Astrocyte (in vitro differentiated cells and primary cell): Measurements from ENCODE around the gene NRN1L.

Experiments
- EZH2 ChIP-seq: IDR thresholded peaks from 2 replicates; pipeline ENCODE4 v1.6.1; 2012; ENCODE audit warnings: mild to moderate bottlenecking, low read length, inconsistent platforms; ENCODE audit not compliant: insufficient read depth
- TF ChIP-seq, protein P1 (sequence below): IDR thresholded peaks from 2 replicates; pipeline ENCODE4 v1.5.1; 2011; ENCODE audit warnings: low read depth, mild to moderate bottlenecking, inconsistent platforms, low read length, moderate library complexity; ENCODE audit not compliant: insufficient read depth

DNA sequence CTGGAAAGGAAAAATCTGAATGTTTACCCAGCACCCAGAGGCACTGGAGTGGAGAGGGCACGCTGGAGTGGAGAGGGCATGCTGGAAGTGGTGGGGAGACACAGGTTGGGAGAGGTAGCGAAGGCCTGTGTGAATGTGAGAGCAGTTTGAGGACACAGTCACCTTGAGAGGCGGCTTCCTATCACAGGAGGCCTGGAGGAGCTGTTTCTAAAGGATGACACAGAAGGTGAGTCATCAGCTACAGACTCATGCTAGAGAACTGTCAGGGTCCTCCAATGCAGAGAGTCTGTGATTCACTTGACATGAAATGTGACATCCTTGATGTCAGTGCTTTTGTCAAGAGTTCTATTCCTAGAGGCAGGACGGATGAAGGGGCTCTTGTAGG lies 33.2 kb downstream of the NRN1L start:
- TF ChIP-seq, protein P1, sequence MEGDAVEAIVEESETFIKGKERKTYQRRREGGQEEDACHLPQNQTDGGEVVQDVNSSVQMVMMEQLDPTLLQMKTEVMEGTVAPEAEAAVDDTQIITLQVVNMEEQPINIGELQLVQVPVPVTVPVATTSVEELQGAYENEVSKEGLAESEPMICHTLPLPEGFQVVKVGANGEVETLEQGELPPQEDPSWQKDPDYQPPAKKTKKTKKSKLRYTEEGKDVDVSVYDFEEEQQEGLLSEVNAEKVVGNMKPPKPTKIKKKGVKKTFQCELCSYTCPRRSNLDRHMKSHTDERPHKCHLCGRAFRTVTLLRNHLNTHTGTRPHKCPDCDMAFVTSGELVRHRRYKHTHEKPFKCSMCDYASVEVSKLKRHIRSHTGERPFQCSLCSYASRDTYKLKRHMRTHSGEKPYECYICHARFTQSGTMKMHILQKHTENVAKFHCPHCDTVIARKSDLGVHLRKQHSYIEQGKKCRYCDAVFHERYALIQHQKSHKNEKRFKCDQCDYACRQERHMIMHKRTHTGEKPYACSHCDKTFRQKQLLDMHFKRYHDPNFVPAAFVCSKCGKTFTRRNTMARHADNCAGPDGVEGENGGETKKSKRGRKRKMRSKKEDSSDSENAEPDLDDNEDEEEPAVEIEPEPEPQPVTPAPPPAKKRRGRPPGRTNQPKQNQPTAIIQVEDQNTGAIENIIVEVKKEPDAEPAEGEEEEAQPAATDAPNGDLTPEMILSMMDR, result no peak
- TF ChIP-seq EZH2, result no peak
